Measurements from ENCODE around the gene FIZ1. TPM values are rescaled to one million over a fixed set of nuclear protein-coding genes. Genes with fewer than 3 reads are reported as not detected.

Gene FIZ1
- total RNA-seq, 2 donors from 2014 or later, result 7.8 to 9.7 TPM

DNA sequence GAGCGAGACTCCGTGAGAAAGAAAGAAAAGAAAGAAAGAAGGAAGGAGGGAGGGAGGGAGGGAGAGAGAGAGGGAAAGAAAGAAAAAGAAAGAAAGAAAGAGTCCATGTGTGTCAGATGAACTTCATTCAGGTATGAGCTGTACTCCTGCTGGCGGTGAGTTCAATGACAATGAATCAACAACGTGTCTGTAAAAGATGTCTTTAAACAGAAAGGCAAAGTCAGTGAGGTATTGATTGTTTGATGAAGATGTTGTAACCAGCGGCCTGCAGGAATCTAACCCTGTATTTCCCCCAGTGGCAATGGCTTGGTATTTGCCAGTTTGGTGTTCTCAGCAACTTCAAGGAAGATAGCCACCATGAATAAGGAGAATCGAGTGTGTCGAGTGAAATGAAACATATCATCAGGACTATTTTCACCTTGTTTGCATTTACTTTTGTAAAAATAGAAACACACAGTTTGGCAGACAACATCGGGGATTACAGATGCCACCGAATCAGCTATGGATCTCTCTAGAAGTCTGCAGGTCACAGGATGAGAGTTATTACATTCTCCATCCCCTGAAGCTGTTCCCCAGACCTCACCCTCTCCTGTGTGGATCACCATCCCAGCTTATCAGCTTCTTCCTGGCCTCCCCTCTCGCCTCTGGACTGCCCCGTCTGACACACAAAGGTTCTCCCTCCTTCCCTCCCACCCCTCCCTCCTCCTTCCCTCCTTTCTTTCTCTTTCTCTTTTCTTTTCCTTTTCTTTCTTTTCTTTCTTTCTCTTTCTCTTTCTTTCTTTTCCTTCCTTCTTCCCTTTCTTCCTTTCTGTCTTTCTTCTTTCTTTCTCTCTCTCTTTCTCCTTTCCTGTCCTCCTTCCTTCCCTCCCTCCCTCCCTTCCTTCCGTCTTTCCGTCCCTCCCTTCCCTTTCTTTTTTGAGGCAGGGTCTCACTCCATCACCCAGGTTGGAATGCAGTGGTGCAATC, 45.8 kb downstream of the FIZ1 start:
- intact Hi-C loops (cut with DNase I), result no loop called here
- DNase-seq (ENCODE audit: low spot score), result no peak

DNA sequence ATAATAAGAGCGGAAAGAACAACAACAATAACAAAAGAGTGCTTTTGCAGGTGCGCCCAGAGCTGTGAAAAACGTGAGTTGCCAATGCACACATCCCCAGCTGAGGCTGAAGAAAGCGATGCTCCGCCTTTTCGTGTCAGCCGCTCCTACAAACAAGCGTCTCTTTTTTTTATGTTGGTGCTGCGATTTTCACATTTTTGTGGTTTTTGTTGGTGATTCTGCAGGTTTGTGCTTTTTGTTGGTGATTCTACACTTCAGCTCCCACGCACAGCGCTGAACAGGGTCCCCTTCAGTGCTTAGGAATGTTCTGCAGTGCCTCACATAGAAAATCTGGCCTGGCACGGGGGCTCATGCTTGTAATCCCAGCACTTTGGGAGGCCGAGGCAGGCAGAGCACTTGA, 46.7 kb downstream of the FIZ1 start:
- DNase-seq (ENCODE audit: low spot score), result no peak

DNA sequence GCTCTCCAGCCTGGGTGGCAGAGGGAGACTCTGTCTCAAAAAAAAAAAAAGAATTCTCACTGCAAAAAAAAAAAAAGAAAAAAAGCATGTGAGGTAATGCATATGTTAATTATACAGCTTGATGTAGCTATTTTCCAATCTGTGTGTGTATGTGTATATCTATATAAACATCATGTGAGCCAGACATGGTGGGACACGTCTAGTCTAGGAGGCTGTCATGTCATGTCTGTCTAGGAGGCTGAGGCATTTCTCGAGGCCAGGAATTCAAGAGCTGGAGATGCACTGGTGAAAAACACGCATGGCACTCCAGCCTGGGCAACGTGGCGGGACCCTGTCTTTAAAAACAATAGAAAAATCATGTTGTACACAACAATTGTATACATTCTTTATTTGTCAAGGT, 47.1 kb downstream of the FIZ1 start:
- intact Hi-C loops (cut with DNase I), result no loop called here

More for the DNA sequence above, 46.7 kb downstream of the FIZ1 start:
- intact Hi-C loops (cut with DNase I), result no loop called here

DNA sequence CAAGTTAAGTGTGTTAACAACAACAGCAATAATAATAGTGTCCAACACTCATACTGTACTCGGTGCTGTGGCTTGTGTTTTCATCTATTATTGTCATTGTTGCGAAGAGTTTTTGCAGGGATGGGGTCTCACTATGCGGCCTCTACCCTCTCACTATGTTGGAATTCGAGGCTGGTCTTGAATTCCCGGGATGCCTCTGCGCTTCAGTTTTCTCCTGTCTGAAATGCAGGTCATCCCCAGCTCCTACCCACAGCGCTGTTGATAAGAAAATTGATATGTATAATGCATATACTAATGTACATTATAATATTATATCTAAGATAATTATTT, 49.0 kb downstream of the FIZ1 start:
- DNase-seq (ENCODE audit: low spot score), result no peak
- intact Hi-C loops (cut with DNase I), result no loop called here

More for the DNA sequence above, 47.1 kb downstream of the FIZ1 start:
- DNase-seq (ENCODE audit: low spot score), result no peak

DNA sequence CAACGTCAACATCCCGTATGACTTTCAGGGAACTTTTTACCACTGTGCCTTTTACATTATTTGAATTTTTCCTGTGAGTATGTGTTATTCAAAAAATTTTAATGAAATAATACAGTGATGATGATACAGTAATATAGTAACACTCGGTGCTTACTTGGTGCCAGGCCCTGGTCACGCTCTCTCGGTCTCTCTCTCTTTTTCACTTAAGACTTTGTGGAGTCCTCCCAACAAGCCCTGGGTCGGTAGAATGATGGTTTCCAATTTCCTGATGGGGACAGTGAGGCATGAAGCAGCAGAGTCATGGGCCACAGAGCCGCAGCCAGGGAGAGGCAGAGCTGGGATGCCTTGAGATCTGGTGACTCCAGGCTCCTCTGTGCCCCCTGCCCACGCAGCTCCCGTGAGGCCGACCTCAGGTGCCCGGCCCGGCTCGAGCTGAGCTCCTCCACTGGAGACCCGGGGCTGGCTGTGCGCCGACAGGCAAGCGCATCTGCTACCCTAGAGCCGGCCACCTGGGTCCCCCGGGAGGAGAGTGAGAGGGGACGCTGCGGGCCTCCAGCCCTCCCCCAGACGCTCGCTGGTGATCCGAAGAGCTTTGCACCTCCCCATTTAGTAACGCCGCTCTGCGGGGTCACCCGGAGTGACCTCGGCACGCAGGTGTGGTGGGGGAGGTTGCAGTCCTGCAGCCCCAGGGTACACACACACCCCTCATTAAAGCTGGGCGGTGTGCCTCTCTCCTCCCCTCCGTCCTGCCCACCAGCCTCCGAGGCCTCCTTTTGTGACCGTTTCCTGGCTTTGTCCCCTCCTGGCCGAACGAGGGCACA, 49.6 kb downstream of the FIZ1 start:
- intact Hi-C loops (cut with DNase I), result no loop called here
- DNase-seq (ENCODE audit: low spot score), result no peak

DNA sequence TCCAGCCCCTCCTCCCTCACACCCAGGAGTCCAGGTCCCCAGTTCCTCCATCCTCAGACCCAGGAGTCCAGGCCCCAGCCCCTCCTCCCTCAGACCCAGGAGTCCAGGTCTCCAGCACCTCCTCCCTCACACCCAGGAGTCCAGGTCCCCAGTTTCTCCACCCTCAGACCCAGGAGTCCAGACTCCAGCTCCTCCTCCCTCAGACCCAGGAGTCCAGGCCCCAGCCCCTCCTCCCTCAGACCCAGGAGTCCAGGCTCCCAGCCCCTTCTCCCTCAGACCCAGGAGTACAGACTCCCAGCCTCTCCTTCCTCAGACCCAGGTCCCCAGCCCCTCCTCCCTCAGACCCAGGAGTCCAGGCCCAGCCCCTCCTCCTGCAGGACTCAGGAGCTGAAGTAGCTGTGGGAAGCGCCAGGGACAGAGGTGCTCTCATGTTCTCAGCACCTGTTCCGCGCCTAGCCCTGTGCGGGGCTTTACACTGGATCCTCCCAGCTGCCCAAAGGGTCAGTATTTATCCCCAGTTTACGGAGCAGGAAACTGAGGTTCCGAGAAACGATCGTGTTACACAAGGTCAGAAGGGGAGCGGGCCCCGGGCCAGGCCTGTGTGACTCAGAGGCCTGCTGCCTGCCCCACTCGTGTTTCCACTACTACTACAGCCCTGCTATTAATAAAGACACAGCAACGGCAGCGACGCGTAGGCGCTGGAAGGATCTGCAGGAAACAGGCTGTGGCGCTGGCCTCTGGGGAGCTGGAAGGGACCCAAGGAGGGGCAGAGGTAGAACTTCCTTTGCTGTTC, 52.3 kb downstream of the FIZ1 start:
- DNase-seq (ENCODE audit: low spot score), result peak; percentile 92
- intact Hi-C loops (cut with DNase I), result no loop called here

DNA sequence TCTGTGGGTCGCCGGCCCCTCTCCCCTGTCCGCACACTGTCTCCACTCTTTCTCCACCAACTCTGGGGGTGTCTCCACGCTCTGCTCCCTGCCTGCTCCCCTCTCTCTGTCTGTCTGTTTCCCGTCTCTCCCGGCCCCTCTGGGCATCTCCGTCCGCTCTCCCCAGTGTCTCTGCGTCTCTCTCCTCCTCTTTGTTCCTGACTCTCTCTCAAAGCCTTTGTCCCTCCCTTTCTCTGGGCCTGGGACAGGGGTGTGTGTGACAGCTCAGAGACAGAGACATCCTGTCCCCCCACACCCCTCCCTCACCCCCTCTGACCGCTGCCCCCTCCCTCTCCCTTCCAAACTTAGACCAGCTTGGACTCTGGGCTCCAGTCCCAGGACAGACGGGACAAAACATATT, 53.3 kb downstream of the FIZ1 start:
- intact Hi-C loops (cut with DNase I), result no loop called here
- no peak for DNase-seq (ENCODE audit: low spot score)

DNA sequence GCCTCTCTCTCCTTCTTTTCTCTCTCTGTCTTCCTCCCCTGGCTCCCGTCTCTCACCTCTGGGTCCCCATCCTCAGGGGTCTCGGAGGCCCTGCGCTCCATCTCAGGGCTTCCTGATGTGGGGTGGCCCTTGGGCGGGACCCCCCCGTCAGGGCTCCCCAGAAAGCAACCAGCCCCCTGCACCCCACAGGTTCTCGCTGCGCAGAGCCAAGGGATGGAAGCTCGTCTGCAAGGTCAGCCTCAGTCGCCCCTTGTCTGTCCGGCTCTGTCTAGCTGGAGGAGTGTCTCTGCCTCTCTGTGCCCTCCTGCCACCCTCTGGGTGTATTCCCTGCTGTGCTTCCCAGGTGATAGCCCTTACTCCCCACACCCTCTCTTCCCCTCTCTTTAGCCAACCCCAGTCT, 53.9 kb downstream of the FIZ1 start, which contains the start of gene SBK3:
SBK3 (minus strand) TSS at position 101 of the 400 bp plus-strand sequence; CDS start at position 101, 0 bp downstream.
- no peak for DNase-seq (ENCODE audit: low spot score)
- intact Hi-C loops (cut with DNase I), result no loop called here

DNA sequence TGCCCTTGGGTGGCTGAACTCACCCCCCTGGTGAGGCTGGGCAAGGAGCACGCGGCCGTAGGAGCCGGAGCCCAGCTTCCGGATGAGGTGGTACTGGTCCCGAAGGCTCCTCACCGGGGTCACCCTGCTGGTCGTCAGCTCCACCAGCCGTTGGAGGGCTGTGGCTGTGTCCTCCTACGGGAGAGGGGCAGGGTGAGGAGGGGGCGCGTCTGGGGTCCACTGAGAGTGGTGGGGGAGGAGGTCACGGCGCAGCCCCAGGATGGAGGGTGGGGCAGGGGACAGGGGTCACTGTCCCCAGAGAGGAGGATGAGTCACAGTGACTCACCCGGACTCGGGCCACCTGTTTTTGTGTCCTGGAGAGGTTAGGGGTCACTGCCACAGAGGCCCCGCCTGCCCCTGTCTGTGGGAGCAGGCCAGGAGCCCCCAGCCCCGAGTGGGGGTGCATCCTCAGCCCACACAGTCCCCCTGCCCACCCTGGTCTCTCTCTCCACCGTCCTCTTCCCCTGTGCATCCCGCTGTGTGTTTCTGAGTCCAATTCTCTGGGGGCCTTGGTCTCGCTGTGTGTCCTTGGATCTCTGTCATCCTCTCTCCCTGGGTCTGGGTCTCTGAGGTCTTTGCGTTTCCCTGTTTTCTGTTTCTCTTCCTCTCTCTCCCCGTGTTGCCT, 54.4 kb downstream of the FIZ1 start:
- intact Hi-C loops (cut with DNase I), result no loop called here
- DNase-seq (ENCODE audit: low spot score), result no peak

DNA sequence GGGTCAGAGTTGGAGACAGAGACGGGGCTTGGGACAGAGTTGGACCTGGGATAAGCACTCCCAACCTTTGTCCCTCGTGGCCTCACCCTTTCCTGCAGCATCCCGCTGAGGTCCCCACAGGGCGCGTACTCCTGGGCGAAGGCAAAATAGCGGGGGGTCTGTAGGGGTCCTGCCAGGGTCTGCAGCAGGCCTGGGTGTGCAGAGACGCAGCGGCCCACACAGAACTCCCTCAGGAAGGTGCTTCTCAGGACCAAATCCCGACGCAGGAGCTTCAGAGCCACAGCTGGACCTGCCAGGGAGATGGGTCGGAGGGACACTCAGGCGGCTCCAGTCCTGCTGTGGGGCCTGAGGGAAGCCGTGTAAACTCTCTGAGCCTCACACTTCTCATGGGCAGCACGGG, 55.3 kb downstream of the FIZ1 start:
- no peak for DNase-seq (ENCODE audit: low spot score)
- intact Hi-C loops (cut with DNase I), result no loop called here

DNA sequence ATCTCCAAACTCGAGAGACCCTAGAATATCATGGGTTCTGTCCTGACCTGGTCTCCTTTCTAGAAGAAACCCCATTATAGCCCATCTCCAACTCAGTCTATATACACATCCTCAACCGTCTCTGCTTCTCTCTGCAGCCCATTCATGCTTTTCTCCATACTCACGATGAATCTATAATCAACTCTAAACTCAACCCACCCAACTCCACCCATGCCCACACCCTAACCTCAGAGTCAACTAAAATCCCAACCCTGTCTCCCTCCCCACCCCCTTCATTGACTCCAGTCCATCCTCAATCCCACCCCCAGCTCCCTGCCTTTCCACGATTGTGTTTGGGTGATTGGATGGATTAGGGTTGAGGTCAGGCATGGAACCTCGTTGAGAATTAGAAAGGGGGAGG, 55.8 kb downstream of the FIZ1 start:
- intact Hi-C loops (cut with DNase I), result no loop called here
- no peak for DNase-seq (ENCODE audit: low spot score)

DNA sequence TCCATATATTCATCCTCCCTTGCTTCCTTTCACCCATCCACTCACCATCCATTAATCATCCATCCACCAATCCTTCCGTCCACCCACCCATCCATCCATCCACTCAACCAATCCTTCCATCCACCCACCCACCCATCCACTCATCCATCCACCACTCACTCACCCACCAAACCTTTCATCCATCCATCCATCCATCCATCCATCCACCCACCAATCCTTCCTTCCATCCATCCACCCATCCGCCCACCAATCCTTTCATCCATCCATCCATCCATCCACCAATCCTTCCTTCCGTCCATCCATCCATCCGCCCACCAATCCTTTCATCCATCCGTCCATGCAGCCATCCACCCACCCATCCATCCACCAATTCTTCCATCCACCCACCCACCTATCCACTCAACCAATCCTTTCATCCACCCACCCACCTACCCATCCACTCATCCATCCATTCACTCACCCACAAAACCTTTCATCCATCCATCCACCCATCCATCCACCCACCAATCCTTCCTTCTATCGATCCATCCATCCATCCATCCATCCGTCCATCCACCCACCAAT, 56.9 kb downstream of the FIZ1 start:
- DNase-seq (ENCODE audit: low spot score), result no peak
- intact Hi-C loops (cut with DNase I), result no loop called here

Other genes starting within 250 kb of the FIZ1 start
- 1 to 10 TPM in 1 of 2 donors, not detected in 1; 1.3 TPM for gene COX6B2, start 244.8 kb downstream of the FIZ1 start, total RNA-seq
- gene GARIN5B, start 236.3 kb downstream of the FIZ1 start, total RNA-seq, result not detected
- not detected for gene IL11, start 229.1 kb downstream of the FIZ1 start, total RNA-seq
- not detected for gene TMEM190, start 222.7 kb downstream of the FIZ1 start, total RNA-seq
- gene TMEM238, start 215.2 kb downstream of the FIZ1 start, total RNA-seq, result under 1 TPM; 0.69 to 0.90 TPM
- 1,000 to 10,000 TPM in 1 of 2 donors, 100 to 1,000 TPM in 1; 882 to 1,056 TPM for gene RPL28, start 213.6 kb downstream of the FIZ1 start, total RNA-seq
- gene UBE2S, start 191.7 kb downstream of the FIZ1 start, total RNA-seq, result 10 to 100 TPM; 17.6 to 23.3 TPM
- gene SHISA7, start 156.2 kb downstream of the FIZ1 start, total RNA-seq, result not detected
- gene ISOC2, start 137.9 kb downstream of the FIZ1 start, total RNA-seq, result 10 to 100 TPM; 23.1 to 25.1 TPM
- gene C19orf85, start 134.8 kb downstream of the FIZ1 start, total RNA-seq, result not detected
- 1 to 10 TPM; 5.7 to 7.9 TPM for gene ZNF628, start 122.9 kb downstream of the FIZ1 start, total RNA-seq
- gene NAT14, start 114.3 kb downstream of the FIZ1 start, total RNA-seq, result 10 to 100 TPM; 15.8 to 16.3 TPM
- 10 to 100 TPM; 32.4 to 40.6 TPM for gene SSC5D, start 111.1 kb downstream of the FIZ1 start, total RNA-seq
- gene SBK2, start 62.4 kb downstream of the FIZ1 start, total RNA-seq, result not detected
- not detected for gene SBK3, start 54.0 kb downstream of the FIZ1 start, total RNA-seq
- gene ZNF579, start 18.7 kb downstream of the FIZ1 start, total RNA-seq, result 1 to 10 TPM; 7.4 to 7.6 TPM
- gene ZNF524, start 771 bp upstream of the FIZ1 start, total RNA-seq, result 10 to 100 TPM; 10.6 to 11.1 TPM
- 10 to 100 TPM; 10.1 to 12.6 TPM for gene ZNF865, start 6.1 kb upstream of the FIZ1 start, total RNA-seq
- 1 to 10 TPM; 3.6 to 4.3 TPM for gene ZNF784, start 25.0 kb upstream of the FIZ1 start, total RNA-seq
- gene ZNF580, start 41.5 kb upstream of the FIZ1 start, total RNA-seq, result 10 to 100 TPM; 32.0 to 36.7 TPM
- gene ZNF581, start 44.1 kb upstream of the FIZ1 start, total RNA-seq, result 10 to 100 TPM in 1 of 2 donors, 1 to 10 TPM in 1; 8.0 to 12.0 TPM
- gene CCDC106, start 48.7 kb upstream of the FIZ1 start, total RNA-seq, result 10 to 100 TPM in 1 of 2 donors, 1 to 10 TPM in 1; 8.6 to 13.6 TPM
- 10 to 100 TPM; 89.3 to 91.7 TPM for gene U2AF2, start 55.5 kb upstream of the FIZ1 start, total RNA-seq
- 10 to 100 TPM; 75.5 to 76.4 TPM for gene EPN1, start 75.7 kb upstream of the FIZ1 start, total RNA-seq
- not detected for gene NLRP9, start 138.9 kb upstream of the FIZ1 start, total RNA-seq
- gene RFPL4A, start 159.6 kb upstream of the FIZ1 start, total RNA-seq, result not detected
- not detected for gene RFPL4AL1, start 169.6 kb upstream of the FIZ1 start, total RNA-seq
- gene NLRP11, start 232.5 kb upstream of the FIZ1 start, total RNA-seq, result not detected
- not detected for gene NLRP4, start 237.0 kb upstream of the FIZ1 start, total RNA-seq

All from posterior vena cava (tissue), 2 donors.